NCI-H226 (cell line): ENCODE measurements around the gene RPS19BP1.
"Not testable (repeated sequence)": the region's sequence is repeated elsewhere in the genome, so short reads cannot be mapped to it uniquely, and the experiment has no call there.

Experiments used
- DNase-seq: peaks from one replicate; pipeline ENCODE4 v3.0.0-alpha.2; 2015

Gene RPS19BP1

GRCh38 chr22:39510529-39511149 lies 21.9 kb downstream of the RPS19BP1 start:
- DNase-seq: no peak

- DNase-seq: no peak
Measured at GRCh38 chr22:39508393-39508792, 24.2 kb downstream of the RPS19BP1 start.

GRCh38 chr22:39507021-39507420 lies 25.5 kb downstream of the RPS19BP1 start:
- not testable (repeated sequence) for DNase-seq

- no peak for DNase-seq
Measured at GRCh38 chr22:39504071-39504470, 28.5 kb downstream of the RPS19BP1 start.

- no peak for DNase-seq
Measured at GRCh38 chr22:39503630-39504029, 28.9 kb downstream of the RPS19BP1 start.

GRCh38 chr22:39502789-39503409 lies 29.6 kb downstream of the RPS19BP1 start:
- DNase-seq: no peak

- DNase-seq: peak; percentile 82
Measured at GRCh38 chr22:39502109-39502788, 30.3 kb downstream of the RPS19BP1 start, which contains the start of gene MIEF1. Gene MIEF1 (plus strand): TSS chr22:39502290. CDS start chr22:39511295, 9,005 bp downstream.

GRCh38 chr22:39501644-39502108 lies 30.9 kb downstream of the RPS19BP1 start:
- no peak for DNase-seq

GRCh38 chr22:39500101-39500500 lies 32.4 kb downstream of the RPS19BP1 start:
- DNase-seq: no peak

- no peak for DNase-seq
Measured at GRCh38 chr22:39498802-39499201, 33.7 kb downstream of the RPS19BP1 start.

GRCh38 chr22:39498368-39498767 lies 34.2 kb downstream of the RPS19BP1 start:
- DNase-seq: no peak

GRCh38 chr22:39497429-39497828 lies 35.1 kb downstream of the RPS19BP1 start:
- DNase-seq: no peak

- DNase-seq: no peak
Measured at GRCh38 chr22:39496131-39496838, 36.3 kb downstream of the RPS19BP1 start.

- DNase-seq: no peak
Measured at GRCh38 chr22:39494471-39495120, 38.0 kb downstream of the RPS19BP1 start.

GRCh38 chr22:39493759-39494158 lies 38.8 kb downstream of the RPS19BP1 start:
- DNase-seq: no peak

- no peak for DNase-seq
Measured at GRCh38 chr22:39492186-39492585, 40.4 kb downstream of the RPS19BP1 start.

- DNase-seq: no peak
Measured at GRCh38 chr22:39491696-39492095, 40.9 kb downstream of the RPS19BP1 start.

GRCh38 chr22:39490966-39491680 lies 41.4 kb downstream of the RPS19BP1 start:
- DNase-seq: no peak

- peak; percentile 59 for DNase-seq
Measured at GRCh38 chr22:39490135-39490798, 42.3 kb downstream of the RPS19BP1 start.

GRCh38 chr22:39489094-39490068 lies 43.2 kb downstream of the RPS19BP1 start:
- no peak for DNase-seq
